HG03439 (cell line): ENCODE results near the gene KCNN3.

Experiments used
- ATAC-seq: cut with Tn5 transposase; IDR thresholded peaks from one replicate; pipeline ENCODE4 v1.9.1; 2021; ENCODE audit warnings: mild to moderate bottlenecking, moderate library complexity; ENCODE audit not compliant: unreplicated experiment

KCNN3 gene

GRCh38 chr1:154752273-154753030 is 117.6 kb downstream of the KCNN3 start:
- ATAC-seq, result no peak

DNA sequence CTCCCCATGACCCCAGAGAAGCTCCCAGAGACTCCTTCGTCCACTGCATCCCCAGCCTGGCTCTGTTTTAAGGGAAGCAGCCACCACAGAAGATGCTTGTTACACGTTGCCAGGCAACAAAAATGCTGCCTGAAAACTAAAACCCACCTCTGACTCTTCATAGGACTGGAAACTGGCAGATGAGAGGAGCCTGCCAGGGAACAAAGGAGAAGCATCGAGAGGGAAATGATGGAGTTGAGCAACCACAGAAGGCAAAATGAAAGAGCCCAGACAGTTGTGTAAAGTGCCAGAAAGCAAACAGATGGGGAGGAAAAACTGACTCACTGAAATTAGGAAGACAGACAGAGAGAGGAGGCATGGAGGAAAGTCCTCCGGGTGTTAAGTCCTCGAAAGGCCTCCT is 118.4 kb downstream of the KCNN3 start:
- ATAC-seq, result no peak

GRCh38 chr1:154750681-154751665 is 119.1 kb downstream of the KCNN3 start:
- ATAC-seq, result no peak

DNA sequence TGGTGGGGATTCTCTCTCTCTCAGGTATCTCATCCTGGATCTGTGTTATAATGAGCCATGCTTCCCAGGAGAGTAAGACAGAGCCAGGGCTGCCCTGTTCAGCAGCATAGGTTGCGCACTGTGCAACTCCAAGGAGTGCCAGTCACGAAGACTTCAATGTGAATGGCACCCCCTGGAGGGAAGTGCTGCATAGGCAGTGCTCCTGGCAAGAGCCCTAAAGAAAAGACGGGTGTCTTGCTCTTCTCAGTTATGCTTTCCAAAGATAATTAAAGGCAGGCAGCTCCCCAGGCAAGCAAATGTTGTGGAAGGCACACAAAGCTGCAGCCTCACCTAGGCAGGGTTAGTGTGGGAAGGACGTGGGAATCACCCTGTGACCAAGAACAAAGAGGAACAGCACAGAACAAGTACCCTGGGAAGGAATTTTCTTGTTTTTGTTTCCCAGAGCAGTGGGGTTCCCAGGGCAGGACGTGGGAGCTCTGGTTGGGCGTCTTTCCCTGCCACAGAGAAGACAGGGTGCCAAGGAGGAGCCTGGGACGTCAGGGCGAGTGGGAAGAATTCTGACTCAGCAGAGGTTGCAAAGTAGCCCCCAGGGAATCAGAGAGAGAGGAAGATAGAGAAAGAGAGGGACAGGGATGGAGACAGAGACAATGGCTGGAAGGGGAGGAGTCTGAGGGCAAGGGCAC is 120.9 kb downstream of the KCNN3 start:
- ATAC-seq, result no peak

DNA sequence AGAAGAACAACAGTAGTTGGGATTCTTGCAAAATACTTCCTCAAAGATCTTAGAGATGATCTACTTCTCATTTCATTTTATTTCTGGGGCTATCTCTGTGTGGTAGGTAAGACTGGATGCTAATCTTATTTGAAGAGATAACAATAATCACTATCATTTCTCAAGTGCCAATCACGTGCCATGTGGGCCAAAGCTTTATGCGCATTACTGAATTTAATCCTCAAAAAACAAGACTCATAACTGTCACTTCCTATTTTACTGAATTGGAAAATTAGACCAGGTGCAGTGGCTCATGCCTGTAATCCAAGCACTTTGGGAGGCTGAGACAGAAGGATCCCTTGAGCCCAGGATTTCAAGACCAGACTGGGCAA is 121.7 kb downstream of the KCNN3 start:
- no peak for ATAC-seq

- peak; percentile 66 for ATAC-seq
These were observed 122.2 kb downstream of the KCNN3 start for GRCh38 chr1:154747740-154748404.

GRCh38 chr1:154747380-154747739 is 122.7 kb downstream of the KCNN3 start:
- ATAC-seq, result no peak

GRCh38 chr1:154746622-154747299 is 123.3 kb downstream of the KCNN3 start:
- ATAC-seq, result no peak

DNA sequence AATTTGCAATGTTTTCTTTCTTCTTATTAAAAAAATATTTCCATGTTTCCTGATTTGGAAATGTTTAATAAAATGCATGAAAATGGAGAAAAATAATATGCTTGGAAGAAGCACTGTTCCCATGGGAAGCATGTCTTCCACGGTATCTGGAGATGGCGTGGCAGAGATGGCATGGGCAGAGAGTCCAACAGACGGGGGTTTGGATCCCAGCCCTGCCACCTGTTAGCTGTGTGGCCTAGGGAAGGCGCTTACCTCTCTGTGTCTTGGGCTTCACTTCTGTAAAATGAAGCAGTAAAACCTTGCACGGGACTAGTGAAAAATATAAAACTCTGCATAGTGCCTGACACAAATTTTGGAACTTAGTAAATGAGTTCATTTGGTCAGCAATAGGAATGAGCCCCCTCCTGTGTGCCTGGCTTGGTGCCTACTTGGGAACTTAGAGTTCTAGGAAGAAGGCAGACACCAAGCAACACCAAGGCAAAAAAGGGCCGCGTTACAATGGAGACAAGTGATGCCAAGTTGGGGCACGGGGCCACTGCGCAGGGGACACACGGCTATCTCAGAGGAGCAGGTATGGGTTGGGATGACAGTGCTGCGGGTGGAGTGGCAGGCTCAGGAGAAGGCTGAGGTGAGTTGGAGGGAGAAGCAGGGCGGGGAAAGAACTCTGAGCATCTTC is 124.2 kb downstream of the KCNN3 start:
- ATAC-seq, result no peak

GRCh38 chr1:154745286-154745731 is 124.8 kb downstream of the KCNN3 start:
- ATAC-seq, result no peak

- ATAC-seq, result no peak
These were observed 125.6 kb downstream of the KCNN3 start for GRCh38 chr1:154744352-154745035.

GRCh38 chr1:154743526-154744036 is 126.5 kb downstream of the KCNN3 start:
- ATAC-seq, result no peak

DNA sequence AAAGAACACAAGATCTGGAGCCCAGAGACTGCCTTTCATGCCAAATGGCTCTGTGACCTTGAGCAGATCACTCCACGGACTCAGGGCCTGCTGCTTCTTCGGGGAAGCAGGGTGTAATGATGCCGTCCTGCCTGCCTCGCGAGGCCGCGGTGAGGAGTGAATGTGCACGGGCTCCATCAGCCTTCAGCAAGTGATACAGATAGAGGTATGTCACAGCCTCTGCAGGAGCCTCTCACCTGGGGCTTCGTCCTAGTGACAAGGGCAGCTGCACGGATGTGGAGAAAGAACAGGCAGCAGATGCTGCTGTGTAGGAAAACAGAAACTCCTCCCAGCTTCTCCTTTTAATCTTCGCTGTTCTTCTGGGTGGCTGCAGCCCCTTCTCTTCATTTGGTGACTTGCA is 127.5 kb downstream of the KCNN3 start:
- no peak for ATAC-seq

GRCh38 chr1:154741741-154742495 is 128.2 kb downstream of the KCNN3 start:
- no peak for ATAC-seq

DNA sequence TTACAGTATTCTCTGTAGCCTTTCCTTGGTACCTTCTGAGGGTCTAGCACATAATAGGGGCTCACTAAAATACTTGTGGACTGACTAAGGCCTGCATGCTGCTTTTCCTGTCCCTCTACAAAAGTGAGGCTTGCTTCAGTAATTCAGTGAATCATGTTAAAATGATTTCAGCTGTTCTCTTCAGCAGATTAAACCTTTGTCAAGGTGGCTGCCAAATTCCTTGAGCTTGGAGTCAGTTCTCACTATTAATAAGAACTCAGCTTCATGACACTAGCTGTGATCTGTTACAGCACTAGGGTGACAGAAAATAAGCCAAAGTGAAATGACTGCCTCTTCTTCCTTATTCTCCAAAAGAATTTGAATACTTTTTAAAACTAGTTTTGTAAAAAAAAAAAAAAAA is 128.8 kb downstream of the KCNN3 start:
- ATAC-seq, result no peak

GRCh38 chr1:154739654-154740053 is 130.4 kb downstream of the KCNN3 start:
- no peak for ATAC-seq

DNA sequence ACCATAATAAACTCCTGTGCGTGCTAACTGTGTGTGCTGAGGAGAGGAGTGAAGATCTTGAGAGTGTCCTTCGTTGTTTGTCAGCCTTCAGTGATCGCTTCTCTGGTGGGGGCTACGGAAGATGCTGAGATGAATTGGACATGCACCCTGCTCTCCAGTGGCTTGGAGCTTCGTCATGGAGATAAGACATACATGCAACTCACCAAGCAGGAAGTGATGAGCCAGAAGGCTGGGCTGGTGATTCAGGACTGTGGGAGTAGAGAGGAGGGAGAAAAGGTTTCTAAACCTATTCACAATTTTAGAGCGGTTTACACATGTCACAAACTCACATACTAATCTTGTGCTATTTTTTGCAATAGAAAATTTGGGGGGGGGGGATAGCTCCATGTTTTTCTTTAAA is 133.2 kb downstream of the KCNN3 start:
- ATAC-seq, result no peak

- no peak for ATAC-seq
These were observed 134.3 kb downstream of the KCNN3 start for GRCh38 chr1:154735804-154736168.
